Stimulated activated CD8-positive, alpha-beta memory T cell treated with anti-CD3 and anti-CD28 coated beads, Interleukin-4, amount 100 ng/mL, for 1 hour (primary cell): ENCODE measurements around the gene CEP104.

Experiments
- DNase-seq, 2 donors: peaks; one replicate each; pipeline ENCODE4 v3.0.0-alpha.2; 2020; ENCODE audit warnings: low read depth in 2 of 2, low spot score in 1 of 2

CEP104 gene

GRCh38 chr1:3856923-3857790, at the start of gene CEP104, which contains the start of gene DFFB:
Gene CEP104 (minus strand): TSS chr1:3857211. CDS start chr1:3852407, 4,804 bp downstream.
Gene DFFB (plus strand): TSS chr1:3857476. CDS start chr1:3857604, 128 bp downstream.
- peak; percentile 84 to 94 for DNase-seq

GRCh38 chr1:3906672-3907020, 49.6 kb upstream of the CEP104 start:
- DNase-seq = no peak

GRCh38 chr1:3905953-3906671, 49.1 kb upstream of the CEP104 start:
- no peak for DNase-seq

- DNase-seq = no peak
These were observed 48.4 kb upstream of the CEP104 start for GRCh38 chr1:3905266-3905952.

- no peak for DNase-seq
These were observed 47.8 kb upstream of the CEP104 start for GRCh38 chr1:3904843-3905185.

- DNase-seq = no peak
These were observed 47.2 kb upstream of the CEP104 start for GRCh38 chr1:3904006-3904842.

GRCh38 chr1:3903141-3904005, 46.4 kb upstream of the CEP104 start:
- no peak for DNase-seq

GRCh38 chr1:3902571-3903091, 45.6 kb upstream of the CEP104 start:
- DNase-seq = no peak

GRCh38 chr1:3902111-3902511, 45.1 kb upstream of the CEP104 start:
- no peak for DNase-seq

GRCh38 chr1:3900969-3901529, 44.0 kb upstream of the CEP104 start:
- DNase-seq = peak; percentile 36 to 63

- peak; percentile 79 to 90 for DNase-seq
These were observed 43.3 kb upstream of the CEP104 start, which contains the start of gene C1orf174 for GRCh38 chr1:3900150-3900968. Gene C1orf174 (minus strand): TSS chr1:3900272. CDS start chr1:3900186, 86 bp downstream.

GRCh38 chr1:3899754-3900149, 42.7 kb upstream of the CEP104 start:
- DNase-seq = no peak

GRCh38 chr1:3898994-3899753, 42.2 kb upstream of the CEP104 start:
- DNase-seq = no peak

GRCh38 chr1:3898475-3898735, 41.4 kb upstream of the CEP104 start:
- no peak for DNase-seq

GRCh38 chr1:3896396-3897000, 39.5 kb upstream of the CEP104 start:
- DNase-seq = no peak

GRCh38 chr1:3895951-3896325, 38.9 kb upstream of the CEP104 start:
- DNase-seq = no peak

GRCh38 chr1:3895279-3895950, 38.4 kb upstream of the CEP104 start:
- no peak for DNase-seq
